HG03280 (cell line): ENCODE data around the gene ARHGAP45.

Experiments
- ATAC-seq: cut with Tn5 transposase; IDR thresholded peaks from one replicate; pipeline ENCODE4 v1.9.1; 2021; ENCODE audit warnings: mild to moderate bottlenecking, moderate library complexity; ENCODE audit not compliant: unreplicated experiment

The ARHGAP45 gene

DNA sequence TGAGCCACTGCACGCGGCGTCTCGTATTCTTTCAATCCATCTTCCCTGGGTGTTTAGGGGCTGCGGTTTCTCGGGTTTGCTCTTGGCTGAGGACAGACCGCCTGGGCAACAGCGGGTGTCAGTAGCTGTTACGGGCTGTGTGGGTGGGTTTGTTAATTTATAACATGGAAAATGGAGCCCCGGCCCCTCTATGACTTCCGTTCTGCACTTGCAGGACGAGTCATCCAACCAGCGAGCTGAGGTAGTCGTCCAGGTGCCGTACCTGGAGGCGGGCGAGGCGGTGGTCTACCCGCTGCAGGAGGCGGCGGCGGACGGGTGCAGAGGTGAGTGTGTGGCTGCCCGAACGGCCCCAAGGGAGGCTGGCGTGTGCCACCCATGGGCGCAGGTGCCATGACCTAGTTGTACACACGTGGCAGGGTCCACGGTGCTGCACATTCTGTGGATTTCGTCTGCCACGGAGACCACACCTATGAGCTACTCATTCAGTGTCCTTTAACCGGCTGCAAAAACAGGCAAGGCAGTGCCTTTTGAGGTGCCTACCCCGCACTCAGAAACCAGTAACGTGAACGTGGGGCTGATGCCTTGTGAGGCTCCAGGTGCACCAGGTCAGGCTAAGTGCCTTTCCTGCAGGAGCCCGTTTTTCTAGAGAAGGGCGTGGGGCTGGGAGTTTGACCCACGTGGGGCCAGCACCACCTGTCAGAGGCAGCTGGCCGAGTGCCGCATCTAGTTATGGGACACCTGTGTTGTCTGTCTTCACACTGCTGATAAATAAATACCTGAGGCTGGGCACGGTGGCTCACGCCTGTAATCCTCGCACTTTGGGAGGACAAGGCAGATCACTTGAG is 17.3 kb downstream of the ARHGAP45 start:
- no peak for ATAC-seq

- ATAC-seq, result no peak
Measured at GRCh38 chr19:1085053-1085658, 18.2 kb downstream of the ARHGAP45 start.

GRCh38 chr19:1085676-1086442 is 18.9 kb downstream of the ARHGAP45 start:
- no peak for ATAC-seq

DNA sequence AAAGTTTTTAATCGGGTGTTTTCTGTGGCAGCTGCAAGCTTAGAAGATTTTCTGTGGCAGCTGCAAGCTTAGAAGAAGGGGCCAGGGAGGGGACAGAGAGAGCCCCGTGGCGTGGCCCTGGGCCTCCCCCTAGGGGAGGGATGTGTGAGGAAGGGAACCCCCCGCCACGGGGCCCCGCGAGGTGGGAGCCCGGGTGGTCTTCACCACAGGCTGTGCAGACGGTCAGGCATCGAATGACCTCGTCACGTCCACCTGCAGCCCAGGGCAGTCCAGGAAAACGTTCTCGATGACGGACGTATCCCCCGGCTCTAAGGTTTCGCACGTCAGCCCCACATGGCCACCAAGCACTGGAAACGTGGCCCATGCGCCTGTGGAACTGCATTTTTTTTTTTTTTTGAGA is 19.6 kb downstream of the ARHGAP45 start:
- no peak for ATAC-seq

DNA sequence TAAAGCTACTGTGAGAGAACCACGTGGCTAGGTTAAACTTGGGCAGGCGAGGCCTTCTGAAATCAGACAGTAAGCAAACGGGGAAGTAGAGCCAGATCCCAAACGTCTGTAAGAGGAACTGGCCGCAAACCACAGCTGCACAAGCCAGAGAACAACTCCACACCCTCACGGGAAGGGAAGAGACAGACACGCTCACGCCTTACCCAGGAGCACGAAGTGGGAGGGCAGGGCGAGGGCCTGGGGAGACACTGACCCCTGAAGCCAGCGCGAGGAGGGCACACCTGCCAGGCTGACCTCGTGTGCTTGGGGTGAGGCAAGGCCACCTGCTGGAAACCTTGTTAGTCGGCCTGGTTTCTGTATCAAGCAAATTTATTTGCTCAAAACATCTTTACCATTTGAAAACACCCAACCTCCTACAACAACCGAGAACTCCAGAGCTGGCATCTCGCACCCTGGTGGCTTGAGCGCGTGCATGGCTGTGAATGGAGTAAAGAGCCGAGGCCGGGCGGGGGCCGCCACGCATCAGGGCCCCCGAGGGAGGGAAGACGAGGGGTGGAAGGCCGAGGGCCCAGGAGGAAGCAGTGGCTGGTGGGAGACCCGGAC is 20.9 kb downstream of the ARHGAP45 start:
- no peak for ATAC-seq

DNA sequence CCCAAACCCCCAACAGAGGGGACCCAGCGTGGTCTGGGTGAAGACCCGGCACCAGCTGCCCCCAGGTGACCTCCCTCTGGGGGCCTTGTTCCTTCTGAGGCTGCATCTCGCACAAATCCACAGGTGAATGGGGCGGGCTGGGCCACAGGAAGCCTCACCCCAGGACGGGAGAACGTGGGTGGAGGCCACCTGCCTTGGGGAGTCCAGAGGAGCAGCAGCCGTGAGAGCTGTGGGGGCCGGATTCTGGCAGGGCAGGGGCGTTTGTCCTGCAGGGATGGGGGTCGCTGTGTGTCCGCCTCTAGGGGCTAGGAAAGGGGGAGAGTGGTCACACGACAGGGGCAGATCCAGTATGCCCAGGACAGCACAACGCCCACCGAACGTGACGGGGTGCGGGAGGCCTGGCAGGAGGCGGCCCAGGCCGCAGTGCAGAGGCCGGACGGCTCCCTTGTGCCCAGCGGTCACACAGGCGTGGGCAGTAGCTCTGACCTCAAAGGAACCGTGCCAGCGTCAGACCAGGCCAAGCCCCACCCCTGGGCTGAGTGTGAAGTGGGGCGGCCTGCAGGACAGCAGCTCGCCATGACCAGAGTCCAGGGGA is 21.5 kb downstream of the ARHGAP45 start:
- ATAC-seq, result no peak

- no peak for ATAC-seq
Measured at GRCh38 chr19:1089126-1089771, 22.3 kb downstream of the ARHGAP45 start.

GRCh38 chr19:1089891-1090290 is 22.9 kb downstream of the ARHGAP45 start:
- ATAC-seq, result no peak

DNA sequence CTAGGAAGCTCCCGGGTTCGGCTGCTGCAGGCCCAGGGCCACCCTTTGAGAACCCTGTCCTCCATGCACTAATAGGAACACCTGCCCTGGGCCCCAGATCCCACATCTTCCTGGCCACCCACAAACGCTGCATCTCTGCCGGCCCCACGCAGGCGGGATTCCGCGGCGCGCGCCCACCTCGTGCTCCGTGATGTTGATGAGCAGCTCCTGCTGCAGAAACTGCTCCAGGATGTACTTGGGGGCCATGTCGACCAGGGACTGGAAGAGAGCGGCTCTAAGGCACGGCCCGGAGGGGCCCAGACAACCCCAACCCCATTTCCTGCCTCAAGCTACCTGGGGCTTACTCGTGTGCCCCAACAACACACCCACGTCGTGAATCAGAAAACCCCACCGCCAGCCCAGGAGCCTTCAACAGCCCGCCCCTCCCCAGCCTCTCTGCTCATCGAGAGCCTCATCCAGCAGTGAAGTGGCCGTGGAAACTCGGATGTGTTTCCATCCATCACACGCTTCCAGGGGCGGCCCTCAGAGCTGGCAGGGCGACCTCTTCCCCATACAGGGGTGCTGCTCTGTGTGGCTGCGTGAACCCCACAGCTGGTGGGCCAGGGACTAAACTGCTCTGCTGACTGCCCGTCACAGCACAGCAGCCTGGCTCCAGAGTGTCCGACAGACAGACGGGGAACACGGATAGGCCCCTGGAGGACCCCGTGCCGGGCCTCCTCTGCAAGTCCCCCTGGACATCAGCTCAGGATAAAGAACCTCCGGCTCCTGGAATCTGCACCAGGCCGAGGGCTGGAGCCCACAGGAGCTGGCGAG is 24.0 kb downstream of the ARHGAP45 start:
- ATAC-seq, result no peak

GRCh38 chr19:1091544-1092175 is 24.7 kb downstream of the ARHGAP45 start:
- ATAC-seq, result no peak

GRCh38 chr19:1093330-1093729 is 26.4 kb downstream of the ARHGAP45 start:
- no peak for ATAC-seq

- no peak for ATAC-seq
Measured at GRCh38 chr19:1093811-1094553, 27.0 kb downstream of the ARHGAP45 start.

GRCh38 chr19:1094655-1094977 is 27.6 kb downstream of the ARHGAP45 start:
- ATAC-seq, result no peak

DNA sequence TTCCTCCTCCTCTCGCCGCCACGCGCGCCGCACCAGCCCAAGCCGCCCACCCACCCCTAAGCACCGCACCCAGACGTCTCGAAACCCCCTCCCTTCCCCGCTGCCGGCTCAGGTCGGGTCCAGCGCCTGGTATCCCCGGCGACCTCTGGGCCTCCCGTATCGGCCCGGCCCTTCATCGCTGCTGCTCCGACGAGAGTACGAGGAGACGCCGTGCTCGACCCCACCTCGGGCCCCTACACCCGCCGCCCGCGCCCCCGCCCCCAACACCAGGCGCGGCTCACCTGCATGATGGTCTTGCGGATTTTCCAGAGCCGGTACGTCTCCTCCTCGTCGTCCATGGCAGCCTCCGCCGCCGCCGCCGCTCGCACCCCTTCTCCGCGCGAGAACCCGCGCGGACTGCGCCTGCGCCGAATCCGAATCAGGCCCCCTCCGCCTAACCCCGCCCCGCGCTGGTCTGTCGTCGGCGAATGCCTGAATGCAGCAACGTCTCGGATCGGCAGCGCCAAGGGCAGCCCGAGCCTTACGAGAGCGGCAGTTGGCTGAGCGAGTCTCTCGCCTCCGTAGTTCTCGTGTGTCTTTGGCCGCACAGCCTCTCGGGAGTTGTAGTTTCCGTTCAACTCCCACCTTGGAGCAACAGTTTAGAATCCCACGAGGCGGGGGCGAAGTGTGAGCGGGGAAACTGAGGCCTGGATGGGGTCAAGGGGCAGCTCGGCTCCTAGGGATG is 28.2 kb downstream of the ARHGAP45 start, which contains the start of gene POLR2E:
Gene POLR2E, minus strand, starts transcription at position 398 of the 724 bp plus-strand sequence. Its CDS starts 60 bp downstream, at position 338.
- peak; percentile 92 for ATAC-seq

DNA sequence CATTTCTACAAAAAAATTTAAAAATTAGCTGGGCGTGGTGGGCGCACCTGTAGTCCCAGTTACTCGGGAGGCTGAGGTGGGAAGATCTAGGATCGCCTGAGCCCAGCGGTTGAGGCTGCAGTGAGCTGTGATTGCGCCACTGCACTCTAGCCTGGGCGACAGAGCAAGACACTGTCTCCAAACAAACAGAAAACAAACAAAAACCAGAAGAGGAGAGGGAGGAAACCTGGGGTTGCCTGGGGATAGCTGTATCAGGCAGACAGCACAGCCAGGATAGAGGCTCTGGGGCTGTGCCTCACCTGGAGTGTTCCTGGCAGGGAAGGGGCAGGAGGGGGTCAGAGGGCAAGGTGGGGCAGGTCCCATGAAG is 30.8 kb downstream of the ARHGAP45 start:
- no peak for ATAC-seq

- ATAC-seq, result no peak
Measured at GRCh38 chr19:1098177-1099051, 31.4 kb downstream of the ARHGAP45 start.

DNA sequence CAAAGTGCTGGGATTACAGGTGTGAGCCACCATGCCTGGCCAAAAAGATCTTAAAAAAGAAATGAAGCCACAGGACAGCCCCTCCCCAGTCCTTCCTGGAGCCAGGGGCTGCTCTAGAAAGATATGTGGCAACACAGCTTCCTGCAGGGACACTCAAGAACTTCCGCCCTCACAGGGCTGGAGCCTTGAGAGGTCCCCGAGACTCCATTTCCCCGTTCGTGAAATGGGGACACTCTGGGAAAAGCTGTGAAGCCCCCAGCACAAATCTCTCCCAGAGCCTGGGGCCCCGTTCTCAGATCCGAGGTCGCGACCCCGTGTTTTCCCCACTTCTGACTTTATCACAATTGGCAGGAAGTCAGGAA is 34.4 kb downstream of the ARHGAP45 start:
- ATAC-seq, result no peak
